ENCODE data around the gene ROGDI. TPM values are rescaled to one million over a fixed set of nuclear protein-coding genes. Genes with fewer than 3 reads are reported as not detected.

The ROGDI gene
- 246 TPM for polyA plus RNA-seq (2012; ENCODE audit: insufficient read depth, insufficient read length, low read depth)

GRCh38 chr16:4801962-4802658 is at the start of gene ROGDI:
TSS of gene ROGDI (minus strand) at chr16:4802633. CDS start at chr16:4802571, 62 bp downstream.
- Histone ChIP-seq H3K36me3 (peaks cover 14% of the 10 kb centered on the region), H3K27me3 (no peaks in the 10 kb centered on the region), H3K9me3 (no peaks in the 10 kb centered on the region), H3K4me1 (peaks cover 11% of the 10 kb centered on the region), H3K4me3 (ENCODE audit: low read depth, low read length) (peak within 1 kb of the TSS; percentile 80)
- TF ChIP-seq, protein P1, sequence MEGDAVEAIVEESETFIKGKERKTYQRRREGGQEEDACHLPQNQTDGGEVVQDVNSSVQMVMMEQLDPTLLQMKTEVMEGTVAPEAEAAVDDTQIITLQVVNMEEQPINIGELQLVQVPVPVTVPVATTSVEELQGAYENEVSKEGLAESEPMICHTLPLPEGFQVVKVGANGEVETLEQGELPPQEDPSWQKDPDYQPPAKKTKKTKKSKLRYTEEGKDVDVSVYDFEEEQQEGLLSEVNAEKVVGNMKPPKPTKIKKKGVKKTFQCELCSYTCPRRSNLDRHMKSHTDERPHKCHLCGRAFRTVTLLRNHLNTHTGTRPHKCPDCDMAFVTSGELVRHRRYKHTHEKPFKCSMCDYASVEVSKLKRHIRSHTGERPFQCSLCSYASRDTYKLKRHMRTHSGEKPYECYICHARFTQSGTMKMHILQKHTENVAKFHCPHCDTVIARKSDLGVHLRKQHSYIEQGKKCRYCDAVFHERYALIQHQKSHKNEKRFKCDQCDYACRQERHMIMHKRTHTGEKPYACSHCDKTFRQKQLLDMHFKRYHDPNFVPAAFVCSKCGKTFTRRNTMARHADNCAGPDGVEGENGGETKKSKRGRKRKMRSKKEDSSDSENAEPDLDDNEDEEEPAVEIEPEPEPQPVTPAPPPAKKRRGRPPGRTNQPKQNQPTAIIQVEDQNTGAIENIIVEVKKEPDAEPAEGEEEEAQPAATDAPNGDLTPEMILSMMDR (IDR thresholded peaks at IDR 0.05; ENCODE audit: low read depth, low read length): no peak
- peak; percentile 61 for DNase-seq

GRCh38 chr16:4850211-4850610 is 47.8 kb upstream of the ROGDI start:
- Histone ChIP-seq H3K4me3 (ENCODE audit: low read depth, low read length) (peak overlapping the region; percentile 27), H3K9me3 (no peaks in the 10 kb centered on the region), H3K27me3 (no peaks in the 10 kb centered on the region), H3K36me3 (peaks cover 29% of the 10 kb centered on the region), H3K4me1 (no peaks in the 10 kb centered on the region)
- DNase-seq: no peak
- TF ChIP-seq, protein P1 (IDR thresholded peaks at IDR 0.05; ENCODE audit: low read depth, low read length): no peak

- no peaks in the 10 kb centered on the region for H3K4me1 ChIP-seq
- TF ChIP-seq, protein P1 (IDR thresholded peaks at IDR 0.05; ENCODE audit: low read depth, low read length): no peak
- H3K9me3 ChIP-seq: no peaks in the 10 kb centered on the region
- peaks cover 26% of the 10 kb centered on the region for H3K36me3 ChIP-seq
- peak overlapping the region; percentile 96 for H3K4me3 ChIP-seq (ENCODE audit: low read depth, low read length)
- H3K27me3 ChIP-seq: no peaks in the 10 kb centered on the region
- peak; percentile 41 for DNase-seq
Measured at GRCh38 chr16:4847774-4848587, 45.5 kb upstream of the ROGDI start.

DNA sequence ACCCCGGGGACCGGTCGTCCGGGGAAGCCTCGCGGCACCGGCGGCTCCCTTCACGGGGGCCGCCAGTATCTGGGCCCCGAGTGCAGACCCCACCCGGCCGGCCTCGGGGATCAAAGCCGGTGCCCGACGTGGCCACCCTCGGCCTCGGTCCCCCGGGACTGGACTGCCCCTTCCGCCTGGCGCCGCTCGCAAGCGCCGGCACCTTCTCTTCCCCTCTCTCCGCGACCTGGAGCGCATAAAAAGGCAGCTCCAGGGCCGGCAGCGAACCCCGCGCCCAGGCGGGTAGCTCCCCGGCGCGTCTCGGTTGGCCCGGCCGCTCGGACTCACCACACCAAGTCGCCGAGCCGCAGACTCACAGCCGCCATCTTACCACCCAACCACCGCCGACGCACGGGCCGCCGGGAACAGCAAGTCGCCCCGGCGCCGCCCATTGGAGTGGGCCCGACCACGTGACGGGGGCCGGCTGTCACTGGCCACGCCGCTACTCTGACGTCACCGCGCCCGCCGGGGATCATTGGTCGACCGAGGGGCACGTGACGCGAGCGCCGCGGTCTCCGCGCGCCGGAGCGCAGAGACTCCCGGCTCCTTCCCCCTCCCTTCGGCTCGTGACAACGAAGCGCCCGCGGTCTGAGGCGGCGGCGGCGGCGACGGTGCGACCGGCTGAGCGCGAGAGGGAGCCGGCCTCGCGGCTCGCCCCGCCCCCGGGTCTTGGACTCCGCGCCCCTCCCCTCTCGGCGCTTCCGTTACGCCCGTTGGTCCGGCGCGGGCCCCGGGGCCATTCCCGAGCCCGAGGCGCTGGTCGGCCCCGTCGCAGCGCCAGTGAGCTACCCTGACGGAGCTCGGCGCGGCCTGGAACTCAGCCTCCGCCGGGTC is 44.7 kb upstream of the ROGDI start, which contains the start of the genes GLYR1 and UBN1:
GLYR1 (minus strand) TSS at position 388 of the 873 bp plus-strand sequence; CDS start at position 365, 23 bp downstream.
UBN1 (plus strand) TSS at position 581 of the 873 bp plus-strand sequence. CDS start 5,437 bp downstream, outside the sequence.
- H3K4me1 ChIP-seq: no peaks in the 10 kb centered on the region
- H3K27me3 ChIP-seq: no peaks in the 10 kb centered on the region
- peak; percentile 100 for DNase-seq
- peaks cover 31% of the 10 kb centered on the region for H3K36me3 ChIP-seq
- H3K4me3 ChIP-seq (ENCODE audit: low read depth, low read length): peak within 1 kb of the TSS; percentile 96
- TF ChIP-seq, protein P1 (IDR thresholded peaks at IDR 0.05; ENCODE audit: low read depth, low read length): no peak
- no peaks in the 10 kb centered on the region for H3K9me3 ChIP-seq

DNA sequence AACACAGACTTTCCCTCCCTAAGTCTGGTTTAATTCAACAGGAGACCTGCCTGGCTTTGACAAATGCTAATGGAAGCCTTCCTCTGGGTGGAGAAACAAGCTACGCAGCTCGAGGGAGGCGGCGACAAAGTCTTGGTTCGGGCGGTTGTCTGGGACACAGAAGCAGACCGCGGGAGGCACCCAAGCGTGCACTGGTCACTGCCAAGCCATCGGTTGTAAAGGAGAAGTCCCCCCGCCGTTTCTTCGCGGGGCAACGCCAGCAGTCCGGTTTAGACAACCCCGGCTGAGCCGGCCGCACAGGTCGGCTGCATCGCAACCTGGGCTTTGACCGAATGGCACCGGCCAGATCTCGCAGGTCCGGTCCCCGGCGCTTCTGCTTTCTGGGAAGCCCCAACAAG is 44.1 kb upstream of the ROGDI start:
- peak; percentile 76 for DNase-seq
- H3K9me3 ChIP-seq: no peaks in the 10 kb centered on the region
- peak overlapping the region; percentile 96 for H3K4me3 ChIP-seq (ENCODE audit: low read depth, low read length)
- TF ChIP-seq, protein P1 (IDR thresholded peaks at IDR 0.05; ENCODE audit: low read depth, low read length): no peak
- H3K36me3 ChIP-seq: peaks cover 35% of the 10 kb centered on the region
- no peaks in the 10 kb centered on the region for H3K4me1 ChIP-seq
- no peaks in the 10 kb centered on the region for H3K27me3 ChIP-seq

Measured in BE2C (cell line).